Measurements from ENCODE around the gene POU2F2.

DNA sequence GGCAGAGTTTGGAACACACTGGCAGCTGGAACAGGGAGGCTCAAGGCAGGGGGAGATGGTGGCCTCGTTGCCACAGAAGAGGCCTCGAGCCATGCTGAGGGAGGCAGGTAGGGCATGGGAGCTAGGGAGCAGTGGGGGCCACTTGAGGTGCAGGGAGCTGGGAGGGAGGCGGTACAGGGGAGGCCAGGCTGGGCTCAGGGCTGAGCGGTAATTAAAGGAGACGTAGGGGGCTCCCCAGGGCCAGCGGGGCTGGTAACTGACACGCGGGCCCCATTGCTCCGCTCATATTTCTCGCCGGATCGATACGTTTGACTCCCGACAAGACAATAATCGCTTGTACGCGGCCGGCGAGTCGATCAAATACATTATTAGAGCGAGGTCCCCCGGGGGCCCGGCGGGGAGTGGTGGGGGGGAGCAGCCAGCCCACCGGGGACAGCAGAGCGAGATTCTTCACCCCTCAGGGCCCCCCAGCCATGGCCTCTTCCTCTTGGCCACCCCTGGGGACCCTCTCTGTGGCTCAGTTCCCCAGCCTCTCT, 2.4 kb upstream of the POU2F2 start:
- no peak for TF ChIP-seq POLR2AphosphoS5 (IDR thresholded peaks at IDR 0.05)
- TF ChIP-seq, protein P1, sequence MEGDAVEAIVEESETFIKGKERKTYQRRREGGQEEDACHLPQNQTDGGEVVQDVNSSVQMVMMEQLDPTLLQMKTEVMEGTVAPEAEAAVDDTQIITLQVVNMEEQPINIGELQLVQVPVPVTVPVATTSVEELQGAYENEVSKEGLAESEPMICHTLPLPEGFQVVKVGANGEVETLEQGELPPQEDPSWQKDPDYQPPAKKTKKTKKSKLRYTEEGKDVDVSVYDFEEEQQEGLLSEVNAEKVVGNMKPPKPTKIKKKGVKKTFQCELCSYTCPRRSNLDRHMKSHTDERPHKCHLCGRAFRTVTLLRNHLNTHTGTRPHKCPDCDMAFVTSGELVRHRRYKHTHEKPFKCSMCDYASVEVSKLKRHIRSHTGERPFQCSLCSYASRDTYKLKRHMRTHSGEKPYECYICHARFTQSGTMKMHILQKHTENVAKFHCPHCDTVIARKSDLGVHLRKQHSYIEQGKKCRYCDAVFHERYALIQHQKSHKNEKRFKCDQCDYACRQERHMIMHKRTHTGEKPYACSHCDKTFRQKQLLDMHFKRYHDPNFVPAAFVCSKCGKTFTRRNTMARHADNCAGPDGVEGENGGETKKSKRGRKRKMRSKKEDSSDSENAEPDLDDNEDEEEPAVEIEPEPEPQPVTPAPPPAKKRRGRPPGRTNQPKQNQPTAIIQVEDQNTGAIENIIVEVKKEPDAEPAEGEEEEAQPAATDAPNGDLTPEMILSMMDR (IDR thresholded peaks at IDR 0.05), result no peak
